ENCODE results near the gene ARHGEF38. TPM values are rescaled to one million over a fixed set of nuclear protein-coding genes. Genes with fewer than 3 reads are reported as not detected.

ARHGEF38 gene, protein sequence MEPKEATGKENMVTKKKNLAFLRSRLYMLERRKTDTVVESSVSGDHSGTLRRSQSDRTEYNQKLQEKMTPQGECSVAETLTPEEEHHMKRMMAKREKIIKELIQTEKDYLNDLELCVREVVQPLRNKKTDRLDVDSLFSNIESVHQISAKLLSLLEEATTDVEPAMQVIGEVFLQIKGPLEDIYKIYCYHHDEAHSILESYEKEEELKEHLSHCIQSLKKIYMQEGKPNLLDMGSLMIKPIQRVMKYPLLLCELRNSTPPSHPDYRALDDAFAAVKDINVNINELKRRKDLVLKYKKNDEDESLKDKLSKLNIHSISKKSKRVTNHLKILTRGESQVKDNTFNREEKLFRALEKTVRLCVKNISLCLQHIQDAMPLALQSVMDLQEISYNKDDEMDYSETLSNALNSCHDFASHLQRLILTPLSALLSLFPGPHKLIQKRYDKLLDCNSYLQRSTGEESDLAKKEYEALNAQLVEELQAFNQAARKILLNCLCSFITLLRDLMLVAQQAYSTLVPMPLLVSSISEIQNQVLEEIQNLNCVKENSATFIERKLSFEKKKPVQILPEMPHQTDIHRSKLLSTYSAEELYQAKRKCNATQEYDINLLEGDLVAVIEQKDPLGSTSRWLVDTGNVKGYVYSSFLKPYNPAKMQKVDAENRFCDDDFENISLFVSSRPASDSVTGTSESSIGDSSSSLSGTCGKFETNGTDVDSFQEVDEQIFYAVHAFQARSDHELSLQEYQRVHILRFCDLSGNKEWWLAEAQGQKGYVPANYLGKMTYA
- 1 to 10 TPM; 3.7 to 5.3 (median 4.1) TPM for polyA plus RNA-seq (ENCODE audit: insufficient read length in 3 of 3)

DNA sequence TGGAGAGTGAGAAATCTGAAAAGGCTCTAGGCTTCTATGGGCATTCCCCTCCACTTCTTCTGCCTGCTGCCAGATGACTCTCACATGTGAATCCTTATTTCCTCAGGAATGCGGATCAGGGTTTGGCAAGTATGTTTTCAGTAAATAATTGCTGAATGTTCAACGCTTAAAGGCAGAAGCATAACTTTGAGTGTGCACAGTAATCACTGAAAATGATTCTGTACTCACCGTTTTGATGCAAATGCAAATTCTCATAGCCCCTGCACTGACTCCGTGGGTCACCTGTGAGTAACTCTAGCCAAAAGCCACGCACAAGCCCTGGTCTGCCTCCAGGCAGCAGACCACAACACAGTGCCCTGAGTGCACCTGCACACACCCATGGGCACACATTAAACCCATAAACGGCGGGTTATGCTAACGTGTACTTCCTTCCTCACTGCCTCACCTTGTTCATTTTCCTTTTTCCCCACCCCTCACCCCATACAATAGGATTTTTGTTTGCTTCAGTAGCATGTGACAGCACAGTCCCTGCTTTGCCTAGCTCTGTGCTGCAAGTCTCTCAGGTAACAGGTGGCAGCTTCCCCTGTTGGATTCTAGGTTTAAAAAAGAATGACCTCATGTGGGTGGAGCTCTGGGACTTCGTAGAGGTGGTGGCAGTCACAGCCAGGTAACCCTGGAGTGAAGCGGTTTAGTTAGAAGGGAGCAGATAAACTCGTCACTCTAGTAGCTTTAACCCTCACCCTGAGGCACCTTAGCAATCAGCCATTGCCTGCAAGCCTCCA is at the start of gene ARHGEF38:
Gene ARHGEF38 (plus strand): TSS at position 656 of the 782 bp plus-strand sequence. CDS start 146 bp downstream, outside the sequence.
- peak in 2 of 3 donors; percentile 23 to 30 for DNase-seq (ENCODE audit: low read depth in 3 of 3, low spot score in 2 of 3)

DNA sequence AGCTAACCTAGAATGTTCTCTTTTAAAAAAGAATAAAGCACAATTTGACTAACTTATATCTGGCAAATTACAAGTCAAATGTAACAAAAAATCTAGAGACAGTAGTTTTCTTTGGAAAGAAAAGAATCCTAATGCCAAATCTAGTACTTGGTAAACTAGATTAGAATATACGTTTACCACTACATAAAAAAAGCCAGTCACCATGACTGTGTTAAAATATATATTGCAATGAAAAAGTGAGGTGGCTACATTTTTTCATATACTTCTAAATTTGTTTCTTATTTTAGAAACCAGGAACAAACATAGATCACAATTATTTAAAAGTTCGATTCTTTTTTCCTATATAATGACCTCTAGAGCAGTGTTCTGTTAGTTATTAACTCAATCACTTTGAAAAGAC is 48.9 kb upstream of the ARHGEF38 start:
- DNase-seq (ENCODE audit: low read depth in 3 of 3, low spot score in 2 of 3), result no peak

DNA sequence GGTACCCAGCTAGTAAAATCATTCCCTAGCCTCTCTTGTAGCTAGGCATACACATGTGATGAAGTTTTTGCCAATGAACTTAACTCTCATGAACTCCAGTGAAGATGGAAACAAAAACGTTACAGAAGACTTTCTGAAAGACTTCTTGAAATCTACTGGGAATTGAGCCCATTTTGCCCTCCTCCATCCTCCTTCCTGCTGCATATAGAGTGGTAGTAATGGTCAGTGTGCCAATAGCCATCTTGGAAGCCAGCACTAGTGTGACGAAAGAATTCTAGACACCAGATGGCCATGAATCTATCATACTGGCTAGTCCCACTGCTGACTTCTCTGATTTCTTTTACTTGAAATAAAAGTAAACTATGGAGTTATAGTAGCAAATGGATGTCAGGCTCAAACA is 47.7 kb upstream of the ARHGEF38 start:
- DNase-seq (ENCODE audit: low read depth in 3 of 3, low spot score in 2 of 3), result no peak

DNA sequence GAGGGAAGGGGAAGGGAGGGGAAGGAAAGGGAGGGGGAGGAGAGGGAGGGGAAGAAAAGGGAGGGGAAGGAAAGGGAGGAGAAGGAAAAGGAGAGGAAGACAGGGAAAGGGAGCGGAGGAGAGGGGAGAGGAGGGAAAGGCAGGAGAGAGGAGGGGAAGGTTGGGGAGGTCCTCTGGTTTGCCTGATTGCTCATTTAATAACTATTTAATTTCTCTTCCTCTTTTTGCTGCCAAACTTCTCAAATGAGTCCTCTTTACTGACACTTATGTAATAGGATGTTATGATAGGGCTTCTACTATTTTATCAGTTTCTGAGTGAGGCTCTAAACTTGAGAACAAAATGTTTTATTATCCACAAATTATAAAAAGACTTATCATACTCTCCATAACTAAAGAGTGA is 43.1 kb upstream of the ARHGEF38 start:
- DNase-seq (ENCODE audit: low read depth in 3 of 3, low spot score in 2 of 3), result no peak

DNA sequence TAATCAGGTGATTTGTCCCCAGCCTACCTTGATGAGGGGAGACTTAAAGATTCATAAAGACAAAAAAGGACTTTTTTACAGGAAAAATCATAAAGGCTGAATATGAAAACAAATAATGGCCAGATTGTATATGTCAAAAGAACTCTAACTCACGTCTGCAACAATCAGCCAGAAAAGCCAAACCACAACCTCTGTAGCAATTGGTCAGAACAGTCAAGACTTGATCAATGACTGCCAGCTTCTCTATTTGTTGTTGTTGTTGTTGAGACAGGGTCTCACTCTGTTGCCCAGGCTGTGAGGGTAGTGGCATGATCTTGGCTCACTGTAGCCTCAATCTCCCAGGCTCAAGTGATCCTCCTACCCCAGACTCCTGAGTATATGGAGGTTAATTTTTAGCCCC is 42.7 kb upstream of the ARHGEF38 start:
- no peak for DNase-seq (ENCODE audit: low read depth in 3 of 3, low spot score in 2 of 3)

DNA sequence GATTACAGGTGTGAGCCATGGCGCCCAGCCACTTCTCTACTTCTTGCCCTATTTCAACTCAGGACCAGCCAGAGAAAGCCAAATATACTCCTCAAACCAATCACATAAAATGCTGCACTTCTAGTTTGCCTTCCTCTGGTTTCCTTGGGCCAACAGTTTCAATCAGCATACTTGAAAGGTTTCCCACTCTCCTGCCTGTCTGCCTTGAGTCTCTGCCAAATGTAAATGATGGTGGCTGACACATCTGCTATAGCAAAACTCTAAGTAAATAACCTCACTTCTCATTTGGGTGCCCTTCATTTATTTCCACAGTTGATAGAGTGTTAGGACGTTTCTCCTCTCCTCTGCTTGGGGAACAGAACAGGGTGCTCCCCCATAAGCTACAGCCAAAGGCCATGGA is 42.2 kb upstream of the ARHGEF38 start:
- DNase-seq (ENCODE audit: low read depth in 3 of 3, low spot score in 2 of 3), result no peak

DNA sequence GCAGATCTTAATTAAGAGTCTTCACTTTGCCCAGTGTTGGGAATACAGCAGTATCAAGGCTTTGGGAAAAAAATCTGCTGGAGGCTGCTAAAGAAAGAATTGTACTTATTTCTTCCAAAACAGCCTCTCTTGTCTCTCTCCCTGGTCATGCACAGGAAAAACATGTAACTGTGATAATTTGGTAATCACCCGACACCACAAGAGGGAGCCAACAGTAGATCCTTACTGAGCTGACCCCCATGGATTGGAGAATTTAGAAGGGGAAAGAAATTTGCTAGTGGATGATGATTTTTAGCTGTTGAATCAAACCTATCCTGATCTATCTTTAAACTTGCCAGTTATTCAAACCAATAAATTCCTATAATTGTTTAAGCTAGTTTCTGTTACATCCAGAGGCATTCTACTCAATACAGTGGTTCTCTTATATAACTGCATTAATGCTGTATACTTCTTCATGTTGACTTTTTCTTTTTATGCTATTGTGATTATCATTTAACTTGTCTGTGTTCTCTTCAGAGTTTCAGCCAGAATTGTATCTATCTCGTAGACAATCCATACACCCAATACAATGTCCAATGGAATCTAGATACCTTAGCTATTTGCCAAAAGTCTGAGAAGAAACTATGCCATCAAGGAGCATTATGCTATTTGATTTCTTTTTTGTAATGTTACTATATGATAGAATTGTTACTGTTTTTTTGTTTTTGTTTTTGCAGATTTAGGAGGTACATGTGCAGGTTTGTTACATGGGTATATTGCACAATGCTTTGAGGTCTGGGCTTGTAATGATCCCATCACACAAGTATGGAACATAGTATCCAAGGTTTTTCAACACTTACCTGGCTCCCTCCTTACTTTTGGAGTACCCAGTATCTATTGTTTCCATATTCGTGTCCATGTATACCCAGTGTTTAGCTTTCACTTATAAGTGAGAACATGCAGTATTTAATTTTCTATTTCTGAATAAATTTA is 31.3 kb upstream of the ARHGEF38 start:
- peak; percentile 27 to 47 (median 29) for DNase-seq (ENCODE audit: low read depth in 3 of 3, low spot score in 2 of 3)

DNA sequence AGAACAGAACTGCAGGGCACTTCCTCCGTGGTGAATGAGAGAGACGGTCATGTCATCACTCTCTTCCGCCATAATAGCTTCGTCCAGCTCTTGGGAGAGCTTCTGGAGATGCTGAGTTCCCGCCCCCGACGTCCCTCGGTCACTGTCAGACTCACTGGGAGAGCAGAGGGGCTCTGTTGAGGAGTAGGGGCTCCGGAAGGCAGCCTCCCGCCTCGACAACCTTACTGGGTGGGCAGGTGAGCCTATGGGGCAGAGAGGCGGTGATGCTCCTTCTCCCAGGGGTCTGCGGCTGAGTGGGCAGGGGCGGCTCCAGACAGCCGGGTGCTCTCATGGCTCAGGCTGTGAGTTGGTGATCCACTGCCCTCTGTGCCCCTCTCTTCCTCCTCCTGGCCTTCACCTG is 25.8 kb upstream of the ARHGEF38 start:
- DNase-seq (ENCODE audit: low read depth in 3 of 3, low spot score in 2 of 3), result no peak

DNA sequence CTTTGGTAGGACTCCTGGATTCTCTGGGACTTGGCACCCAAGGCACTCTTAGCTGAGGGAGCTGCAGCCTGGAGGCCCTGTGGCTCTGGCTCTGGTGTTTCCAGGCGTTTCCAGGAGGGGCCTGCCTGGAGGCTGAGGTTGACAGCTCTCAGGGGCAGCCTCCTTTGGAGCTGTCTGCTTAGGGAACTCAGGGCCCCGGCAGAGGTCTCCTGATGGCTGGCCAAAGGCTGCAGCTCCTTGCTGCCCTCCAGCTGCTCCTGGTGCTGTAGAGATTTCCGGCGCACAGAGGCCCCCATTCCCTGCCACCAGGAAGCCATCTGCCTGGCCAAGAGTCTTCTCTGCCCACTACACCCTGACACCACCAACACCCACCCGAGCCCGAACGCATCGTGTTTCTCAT is 25.3 kb upstream of the ARHGEF38 start:
- DNase-seq (ENCODE audit: low read depth in 3 of 3, low spot score in 2 of 3), result no peak

DNA sequence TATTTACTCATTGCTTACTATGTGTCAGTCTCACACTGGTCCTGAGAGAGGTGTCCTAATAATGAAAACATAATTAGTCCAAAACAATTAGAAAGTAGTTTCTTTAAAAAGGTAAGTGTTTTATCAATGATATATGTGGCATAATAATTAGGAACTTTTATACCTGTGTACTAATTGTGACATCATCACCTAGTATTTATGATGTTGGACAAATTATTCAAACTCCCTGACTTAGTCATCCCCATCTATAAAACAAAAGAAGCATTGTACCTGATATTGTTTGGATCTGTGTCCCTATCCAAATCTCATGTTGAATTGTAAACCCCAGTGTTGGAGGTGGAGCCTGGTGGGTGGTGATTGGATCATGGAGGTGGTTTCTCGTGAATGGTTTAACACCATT is 15.8 kb upstream of the ARHGEF38 start:
- no peak for DNase-seq (ENCODE audit: low read depth in 3 of 3, low spot score in 2 of 3)

DNA sequence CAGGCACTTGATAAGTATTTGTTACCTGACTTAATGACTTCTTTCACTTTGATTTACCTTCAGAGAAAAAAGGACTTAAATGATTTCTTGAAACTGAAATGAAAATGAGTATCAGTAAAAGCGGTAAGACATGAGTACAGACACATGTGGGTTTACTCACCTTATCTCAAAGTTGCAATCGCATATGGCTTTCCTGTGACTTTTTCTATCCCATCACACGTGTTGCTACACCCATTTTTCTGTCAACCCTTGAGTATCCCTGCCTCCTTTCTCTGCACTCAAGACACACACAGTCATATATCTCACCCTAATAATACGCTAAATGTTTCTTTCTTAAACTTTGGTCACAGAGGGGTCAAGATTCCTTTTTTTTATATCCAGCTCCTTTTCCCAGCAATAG is 11.0 kb upstream of the ARHGEF38 start:
- DNase-seq (ENCODE audit: low read depth in 3 of 3, low spot score in 2 of 3), result no peak

DNA sequence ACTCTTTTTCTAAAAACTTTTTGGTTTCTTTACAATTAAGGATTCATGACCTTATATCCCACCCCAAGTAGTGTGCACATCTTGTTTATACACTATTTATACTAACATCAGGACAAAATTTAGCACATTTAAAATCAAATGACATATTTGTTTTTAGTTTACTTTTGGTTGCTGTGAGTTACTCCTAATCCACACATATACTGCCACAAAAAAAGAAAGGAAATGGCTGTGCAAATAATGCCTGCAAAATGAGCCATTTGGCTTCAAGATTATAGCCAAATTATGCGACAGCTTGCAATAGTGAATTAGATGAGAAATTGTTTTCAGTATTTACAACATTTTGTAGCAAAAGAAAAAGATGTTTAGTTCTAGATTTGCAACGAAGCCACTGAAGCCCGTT is 10.4 kb upstream of the ARHGEF38 start:
- no peak for DNase-seq (ENCODE audit: low read depth in 3 of 3, low spot score in 2 of 3)

DNA sequence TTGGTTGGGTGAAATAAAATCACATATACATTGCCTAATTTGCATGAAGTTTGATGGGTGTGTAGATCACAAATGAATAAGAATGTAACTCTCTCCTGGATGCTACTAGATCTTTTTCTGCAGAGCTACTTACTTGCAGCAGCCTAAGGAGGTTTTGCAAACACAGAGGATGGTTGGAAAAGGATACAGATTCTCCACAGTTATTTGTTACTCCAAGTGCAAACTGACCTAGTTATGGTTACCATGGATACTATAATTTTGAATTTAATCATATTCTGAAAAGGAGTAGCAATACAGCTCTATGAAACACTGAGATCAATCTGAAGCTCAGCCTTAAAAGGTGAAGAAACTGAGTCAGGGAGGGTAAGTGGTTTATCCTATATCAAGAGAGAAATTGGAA is 9.1 kb upstream of the ARHGEF38 start:
- DNase-seq (ENCODE audit: low read depth in 3 of 3, low spot score in 2 of 3), result no peak

DNA sequence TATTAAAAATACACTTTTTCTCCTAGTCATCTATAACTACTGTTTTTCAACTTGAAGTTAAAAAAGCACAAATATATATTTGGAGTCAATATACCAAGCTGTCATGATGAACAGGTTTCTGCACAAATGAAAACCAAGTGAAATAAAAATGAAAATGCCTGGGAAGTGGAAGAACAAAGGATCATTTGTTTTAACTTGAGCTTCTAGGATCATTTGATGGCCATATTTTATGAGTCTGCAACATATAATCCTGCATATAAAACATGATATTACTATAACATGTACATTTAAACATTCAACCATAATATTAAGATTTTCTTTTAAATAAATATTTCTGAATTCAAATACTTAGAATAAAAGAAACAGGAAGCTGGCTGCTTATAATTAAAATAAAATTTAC is 8.5 kb upstream of the ARHGEF38 start:
- no peak for DNase-seq (ENCODE audit: low read depth in 3 of 3, low spot score in 2 of 3)

DNA sequence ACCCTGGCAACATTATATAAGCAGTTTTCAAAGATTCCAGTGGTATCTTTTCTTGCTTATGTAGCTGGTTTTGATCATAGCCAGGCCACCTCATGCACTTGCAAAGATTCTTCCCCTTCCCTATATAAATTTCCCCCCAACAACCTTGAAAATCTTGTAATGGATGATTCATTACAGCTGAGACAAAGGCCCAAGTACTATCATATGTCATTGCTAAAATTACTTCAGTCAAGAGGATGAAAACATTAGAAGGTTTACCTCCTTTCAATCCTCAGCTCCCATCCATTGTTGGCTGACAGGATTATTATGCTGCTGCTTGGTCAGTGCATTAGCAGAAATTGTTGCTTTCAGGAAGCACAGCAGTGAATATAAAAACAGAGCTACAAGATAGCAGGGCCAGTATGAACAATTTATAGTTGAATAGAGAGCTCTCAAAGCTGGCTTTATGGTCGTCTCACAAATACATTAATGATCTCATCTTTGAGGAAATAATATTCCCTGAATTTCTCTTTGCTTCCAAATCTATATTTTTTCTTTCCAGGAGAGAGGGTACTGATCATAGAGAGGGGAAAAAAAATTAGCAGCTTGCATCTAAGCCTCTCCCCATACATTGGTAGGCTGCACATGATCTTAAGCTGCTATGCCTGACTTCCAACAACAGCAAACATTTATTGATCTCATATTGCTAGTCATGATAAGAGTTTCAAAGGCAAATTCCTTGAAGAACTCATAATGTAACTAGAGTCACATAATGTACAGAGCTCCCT is 7.7 kb upstream of the ARHGEF38 start:
- no peak for DNase-seq (ENCODE audit: low read depth in 3 of 3, low spot score in 2 of 3)

DNA sequence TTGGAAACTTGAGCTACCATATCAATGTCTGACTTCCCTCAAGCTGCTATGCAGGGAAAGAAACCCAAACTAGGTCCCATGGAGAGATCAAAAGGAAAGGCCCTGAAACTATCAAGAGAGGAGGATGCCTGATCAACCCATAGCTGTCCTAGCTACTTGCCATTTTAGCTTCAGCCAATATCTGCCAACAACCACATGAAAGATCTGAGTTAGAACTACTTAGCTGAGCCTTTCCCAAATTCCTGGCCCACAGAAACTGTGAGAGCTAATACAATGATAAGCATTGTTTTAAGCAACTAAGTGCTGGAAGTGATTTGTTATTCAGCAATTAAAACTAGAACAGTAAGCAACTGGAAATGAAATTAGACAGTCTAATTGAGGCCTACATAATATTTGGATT is 6.3 kb upstream of the ARHGEF38 start:
- DNase-seq (ENCODE audit: low read depth in 3 of 3, low spot score in 2 of 3), result no peak

DNA sequence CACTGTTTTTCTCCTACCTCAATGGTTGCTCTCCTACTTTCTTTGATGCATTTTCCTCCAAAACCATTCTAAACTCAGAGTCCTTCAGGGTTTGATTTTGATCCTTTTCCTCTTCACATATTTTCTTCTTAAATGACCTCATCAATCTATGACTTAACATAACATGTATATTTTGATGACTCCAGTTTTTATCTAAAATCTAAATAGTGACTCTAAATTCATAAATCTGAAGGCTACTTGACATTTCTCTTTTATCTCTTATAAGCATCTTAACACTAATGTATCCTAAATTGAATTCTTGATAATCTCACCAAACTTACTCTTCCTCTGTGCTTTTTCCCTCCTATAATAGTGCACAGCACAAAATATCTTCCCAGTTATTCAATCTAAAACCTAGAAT is 4.7 kb upstream of the ARHGEF38 start:
- no peak for DNase-seq (ENCODE audit: low read depth in 3 of 3, low spot score in 2 of 3)

DNA sequence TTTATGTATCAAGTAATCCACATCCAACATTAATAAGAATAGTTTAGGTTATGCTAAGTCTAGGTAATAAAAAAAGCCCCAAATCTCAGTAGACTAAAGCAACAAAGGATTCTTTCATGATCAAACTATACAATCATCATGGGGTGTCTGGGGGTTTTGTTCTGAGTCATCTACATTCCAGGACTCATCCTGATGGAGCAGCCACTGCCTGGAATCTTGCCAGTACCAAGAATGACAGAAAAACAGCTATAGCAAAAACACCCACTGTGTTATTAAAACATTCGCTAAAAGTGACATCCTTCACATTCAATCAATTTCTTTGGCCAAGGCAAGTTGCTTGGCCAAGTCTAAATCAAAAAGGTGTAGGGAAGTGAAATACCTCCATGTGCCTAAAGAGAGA is 3.9 kb upstream of the ARHGEF38 start:
- no peak for DNase-seq (ENCODE audit: low read depth in 3 of 3, low spot score in 2 of 3)

DNA sequence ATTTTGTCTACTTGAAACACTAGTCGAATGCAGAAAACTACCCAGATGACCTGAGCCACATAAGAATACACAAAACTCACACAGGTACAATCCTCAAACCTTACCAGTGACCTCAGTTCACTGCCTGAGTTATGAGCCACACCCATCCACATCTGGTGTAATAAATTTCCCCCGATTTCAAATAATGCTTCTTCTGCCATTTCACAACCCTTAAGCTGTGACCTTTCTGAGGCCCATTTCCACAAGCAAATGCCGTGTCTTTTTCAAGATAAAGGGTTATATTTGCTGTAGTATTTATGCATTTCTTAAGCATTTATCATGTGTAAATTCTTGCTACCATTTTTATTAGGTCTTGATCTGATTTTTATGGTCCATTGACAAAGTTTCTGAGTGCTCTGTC is 1.8 kb upstream of the ARHGEF38 start:
- no peak for DNase-seq (ENCODE audit: low read depth in 3 of 3, low spot score in 2 of 3)
